Bronchial epithelial cell (primary cell): ENCODE data around the gene COL5A1. TPM values are rescaled to one million over a fixed set of nuclear protein-coding genes. Genes with fewer than 3 reads are reported as not detected.

Experiments
- DNase-seq: peaks from one replicate; pipeline ENCODE4 v3.0.0-alpha.2; 2010; ENCODE audit warnings: low read depth
- FAIRE-seq: peaks from 2 replicates; lab custom pipeline; 2011; peaks lifted over from hg19 to GRCh38; lab: Jason Lieb, UNC
- H3K27me3 ChIP-seq: 2 replicates; pipeline ENCODE4 v1.5.1; 2011; ENCODE audit warnings: low read length; ENCODE audit not compliant: control insufficient read depth, insufficient read depth
- H3K36me3 ChIP-seq: 2 replicates; pipeline ENCODE4 v1.5.1; 2011; ENCODE audit warnings: low read length; ENCODE audit not compliant: control insufficient read depth, insufficient read depth
- H3K4me3 ChIP-seq: 2 replicates; pipeline ENCODE4 v1.5.1; 2011; ENCODE audit warnings: mild to moderate bottlenecking, low read depth, low read length, control low read depth
- CTCF ChIP-seq: IDR thresholded peaks from 2 replicates; pipeline ENCODE4 v1.5.1; 2011; ENCODE audit warnings: mild to moderate bottlenecking, moderate library complexity, low read length, control low read depth, inconsistent platforms; ENCODE audit not compliant: insufficient read depth, severe bottlenecking
- total RNA-seq: library from RNA; depleted of rRNA; stranded (reverse); fragments of >200 nt; gene quantifications from 2 replicates; pipeline ENCODE4 v1.2.1, GENCODE V29; 2014

The COL5A1 gene
- total RNA-seq, 1 donor from 2014 or later = 6.3 TPM

DNA sequence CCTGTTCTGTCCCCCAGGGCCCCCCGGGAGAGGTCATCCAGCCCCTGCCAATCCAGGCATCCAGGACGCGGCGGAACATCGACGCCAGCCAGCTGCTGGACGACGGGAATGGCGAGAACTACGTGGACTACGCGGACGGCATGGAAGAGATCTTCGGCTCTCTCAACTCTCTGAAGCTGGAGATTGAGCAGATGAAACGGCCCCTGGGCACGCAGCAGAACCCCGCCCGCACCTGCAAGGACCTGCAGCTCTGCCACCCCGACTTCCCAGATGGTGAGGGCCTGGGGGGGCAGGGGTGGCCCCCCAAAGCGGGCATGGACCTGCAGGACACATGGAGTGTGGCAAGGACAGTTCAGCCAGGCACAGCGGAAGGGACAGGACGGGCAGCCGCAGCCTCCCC, 183.0 kb downstream of the COL5A1 start:
- H3K4me3 ChIP-seq = no peak overlapping the region
- peaks cover 2% of the 10 kb centered on the region for H3K36me3 ChIP-seq
- no peak for TF ChIP-seq CTCF
- FAIRE-seq = no peak
- H3K27me3 ChIP-seq = no peaks in the 10 kb centered on the region
- no peak for DNase-seq

- H3K36me3 ChIP-seq = peaks cover 2% of the 10 kb centered on the region
- no peak for DNase-seq
- no peak overlapping the region for H3K4me3 ChIP-seq
Observed at GRCh38 chr9:134825025-134825424, 183.4 kb downstream of the COL5A1 start.

GRCh38 chr9:134826336-134827285, 185.0 kb downstream of the COL5A1 start:
- TF ChIP-seq CTCF = no peak

More at GRCh38 chr9:134825025-134825424, 183.4 kb downstream of the COL5A1 start:
- no peaks in the 10 kb centered on the region for H3K27me3 ChIP-seq
- no peak for FAIRE-seq
- TF ChIP-seq CTCF = no peak

DNA sequence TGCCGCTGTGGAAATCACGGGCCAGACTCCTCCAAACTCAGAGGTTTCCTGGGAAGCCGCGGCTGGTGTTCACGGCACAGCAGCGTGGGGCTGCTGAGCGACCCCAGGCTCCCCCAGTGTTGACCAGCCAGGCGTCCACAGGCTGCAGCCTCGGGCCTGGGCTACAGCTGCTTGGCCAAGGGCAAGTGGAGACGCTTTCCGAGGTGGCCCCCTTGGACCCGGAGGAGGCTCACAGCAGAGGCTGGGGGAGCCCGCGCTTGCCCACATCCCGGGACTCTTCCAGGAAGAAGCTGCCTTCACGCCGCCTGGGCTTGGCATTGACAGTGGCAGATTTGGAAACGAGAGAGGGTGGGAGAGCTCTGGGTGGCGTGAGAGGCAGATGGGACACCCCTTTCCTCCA, 186.0 kb downstream of the COL5A1 start:
- Histone ChIP-seq H3K27me3 (no peaks in the 10 kb centered on the region), H3K36me3 (peaks cover 3% of the 10 kb centered on the region), H3K4me3 (no peak overlapping the region)
- TF ChIP-seq CTCF = no peak
- no peak for FAIRE-seq
- no peak for DNase-seq

More at GRCh38 chr9:134826336-134827285, 185.0 kb downstream of the COL5A1 start:
- H3K4me3 ChIP-seq = no peak overlapping the region
- H3K36me3 ChIP-seq = peaks cover 3% of the 10 kb centered on the region
- H3K27me3 ChIP-seq = no peaks in the 10 kb centered on the region
- FAIRE-seq (peak; percentile 32), DNase-seq (peak; percentile 9)

GRCh38 chr9:134827993-134828392, 186.4 kb downstream of the COL5A1 start:
- DNase-seq = no peak
- Histone ChIP-seq H3K4me3 (no peak overlapping the region), H3K27me3 (no peaks in the 10 kb centered on the region), H3K36me3 (peaks cover 3% of the 10 kb centered on the region)
- TF ChIP-seq CTCF = no peak
- FAIRE-seq = no peak
